AML-193 (cell line): Measurements from ENCODE around the gene TBC1D8B.
A peak's percentile ranks its signal among the peaks of the same experiment; 100 is the strongest.
"Not testable (repeated sequence)": the region's sequence is repeated elsewhere in the genome, so short reads cannot be mapped to it uniquely, and the experiment has no call there.

ENCODE experiments used
- DNase-seq, 2 experiments: peaks; one replicate each; lab custom pipeline; 2025; lab: John Stamatoyannopoulos, UW

The TBC1D8B gene

DNA sequence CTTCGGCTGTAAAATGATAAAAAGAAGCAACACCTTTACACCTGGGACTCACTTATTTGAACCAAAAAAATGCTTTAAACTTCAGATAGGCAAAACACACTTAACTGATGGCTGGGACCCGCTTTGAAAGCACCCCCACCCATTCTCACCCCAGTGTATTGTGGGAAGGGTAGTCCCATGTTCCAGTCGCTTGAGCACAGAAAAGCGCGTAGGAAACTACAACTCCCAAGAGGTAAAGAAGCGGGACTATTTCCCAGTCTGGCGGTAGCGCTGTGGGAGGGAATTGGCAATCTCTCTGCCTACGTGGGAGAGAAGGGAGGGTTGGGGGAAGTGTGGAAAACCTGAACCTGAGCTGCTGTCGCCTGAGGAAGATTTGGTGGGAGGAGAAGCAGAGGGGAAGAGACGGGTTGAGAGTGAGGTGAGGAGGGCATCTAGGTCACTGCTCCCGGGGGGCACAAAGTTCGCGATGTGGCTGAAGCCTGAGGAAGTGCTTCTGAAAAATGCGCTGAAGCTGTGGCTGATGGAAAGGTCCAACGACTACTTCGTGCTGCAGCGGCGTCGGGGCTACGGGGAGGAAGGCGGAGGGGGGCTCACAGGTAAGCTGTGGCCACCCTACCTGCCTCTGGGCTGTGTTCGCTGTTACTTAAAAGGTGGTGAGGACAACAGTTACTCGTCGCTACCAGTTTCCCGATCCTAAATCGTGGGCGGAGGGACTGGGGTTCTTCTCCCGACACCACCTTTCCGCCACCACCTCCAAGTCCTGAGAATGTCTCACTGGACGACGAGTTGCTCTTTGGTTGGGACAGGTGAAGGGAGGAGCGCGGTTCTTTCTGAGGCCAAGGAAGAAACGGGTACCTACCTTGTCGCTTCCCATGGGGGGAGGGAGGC, at the start of gene TBC1D8B:
TBC1D8B (plus strand) TSS at position 286 of the 888 bp plus-strand sequence; CDS start at position 467, 181 bp downstream.
- DNase-seq = no peak

DNA sequence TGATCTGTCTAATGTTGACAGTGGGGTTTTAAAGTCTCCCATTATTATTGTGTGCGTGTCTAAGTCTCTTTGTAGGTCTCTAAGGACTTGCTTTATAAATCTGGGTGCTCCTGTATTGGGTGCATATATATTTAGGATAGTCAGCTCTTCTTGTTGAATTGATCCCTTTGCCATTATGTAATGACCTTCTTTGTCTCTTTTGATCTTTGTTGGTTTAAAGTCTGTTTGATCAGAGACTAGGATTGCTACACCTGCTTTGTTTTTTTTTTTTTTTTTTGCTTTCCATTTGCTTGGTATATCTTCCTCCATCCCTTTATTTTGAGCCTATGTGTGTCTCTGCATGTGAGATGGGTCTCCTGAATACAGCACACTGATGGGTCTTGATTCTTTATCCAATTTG, 33.2 kb upstream of the TBC1D8B start:
- DNase-seq = not testable (repeated sequence)

DNA sequence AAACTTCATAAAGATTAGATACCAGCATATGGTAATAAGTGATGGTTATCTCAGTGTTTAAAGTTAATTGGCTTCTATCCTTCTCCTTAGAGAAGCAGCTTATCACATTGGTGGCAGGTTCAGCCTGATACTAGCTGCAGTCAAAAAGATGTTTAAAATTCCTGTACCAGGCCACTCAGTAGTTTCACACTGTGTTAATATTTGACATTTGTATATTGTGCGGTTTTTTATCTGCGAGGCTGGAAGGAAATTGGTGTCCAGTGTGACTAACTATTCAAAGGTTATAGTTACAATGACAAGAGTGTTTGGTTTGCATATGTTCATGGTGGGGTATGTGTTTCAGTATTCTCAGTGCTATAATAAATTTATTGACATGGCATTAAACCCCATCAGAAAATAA, 27.5 kb upstream of the TBC1D8B start:
- DNase-seq = no peak

- no peak for DNase-seq
Observed at GRCh38 chrX:106780264-106780663, 22.2 kb upstream of the TBC1D8B start.

GRCh38 chrX:106780664-106781377, 21.7 kb upstream of the TBC1D8B start:
- DNase-seq = no peak

DNA sequence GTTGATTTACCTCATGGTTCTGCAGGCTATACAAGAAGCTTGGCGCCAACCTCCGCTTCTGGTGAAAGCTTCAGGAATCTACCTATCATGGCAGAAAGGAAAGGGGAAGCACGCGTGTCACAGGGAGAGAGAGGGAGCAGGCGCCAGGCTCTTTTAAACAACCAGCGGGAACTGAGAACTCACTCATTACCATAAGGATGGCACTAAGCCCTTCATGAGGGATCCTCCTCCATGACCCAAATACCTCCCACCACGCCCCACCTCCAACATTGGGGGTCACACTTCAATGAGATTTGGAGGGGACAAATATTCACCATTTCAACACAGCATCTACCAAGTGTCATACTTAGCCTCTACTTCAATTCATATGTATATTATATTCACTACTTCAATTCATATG, 18.8 kb upstream of the TBC1D8B start:
- DNase-seq = no peak

DNA sequence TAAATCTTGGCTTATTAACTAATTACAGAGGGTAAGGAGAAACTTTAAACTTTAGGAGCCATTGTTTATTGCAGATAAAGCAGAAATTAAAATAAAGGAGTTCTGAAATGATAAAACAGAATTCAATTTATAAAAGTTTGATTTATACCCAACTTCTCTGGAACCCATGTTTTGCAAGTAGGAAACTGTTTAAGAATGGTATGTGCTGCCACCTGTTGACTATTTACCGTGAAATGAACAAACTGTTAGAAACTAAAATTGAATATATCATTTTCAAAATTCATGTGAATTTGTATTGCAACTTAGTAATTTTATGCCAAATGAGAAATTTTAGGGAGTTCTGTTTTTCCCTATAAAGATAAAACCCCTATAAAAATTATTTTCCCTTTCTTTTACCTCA, 11.0 kb upstream of the TBC1D8B start:
- DNase-seq = peak in 1 of 2 experiments; percentile 3

- DNase-seq = no peak
Observed at GRCh38 chrX:106802063-106802387, 448 bp upstream of the TBC1D8B start.

DNA sequence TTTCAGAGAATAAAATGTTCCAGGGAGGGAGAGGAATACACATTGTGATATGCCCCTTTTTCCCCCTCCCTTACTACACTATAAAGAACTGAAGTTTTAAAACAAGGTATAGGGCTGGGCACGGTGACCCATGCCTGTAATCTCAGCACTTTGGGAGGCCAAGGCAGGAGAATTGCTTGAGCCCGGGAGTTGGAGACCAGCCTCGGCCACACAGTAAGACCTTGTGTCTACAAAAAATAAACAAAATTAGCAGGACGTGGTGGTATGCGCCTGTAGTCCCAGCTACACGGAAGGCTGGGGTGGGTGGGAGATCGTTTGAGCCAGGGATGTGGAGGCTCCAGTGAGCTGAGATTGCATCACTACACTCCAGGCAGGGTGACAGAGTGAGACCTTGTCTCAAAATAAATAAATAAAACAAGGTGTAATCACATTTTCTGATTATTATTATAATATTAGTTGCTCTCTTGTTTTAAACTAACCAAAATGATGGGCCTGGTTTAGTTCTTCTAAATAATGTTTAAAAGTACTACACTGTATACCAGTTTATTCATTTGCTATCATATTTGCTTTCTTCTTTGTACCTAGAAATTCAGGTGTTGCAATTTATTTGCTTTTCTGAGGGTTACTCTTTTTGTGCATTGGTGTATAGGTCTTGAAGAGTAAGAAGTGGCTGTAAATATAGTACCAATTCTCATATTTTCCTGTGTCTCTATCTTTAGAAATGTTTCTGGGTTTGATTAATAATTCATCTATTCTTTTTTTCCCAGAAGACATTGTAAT, 8.8 kb downstream of the TBC1D8B start:
- DNase-seq = no peak

GRCh38 chrX:106812930-106813329, 10.5 kb downstream of the TBC1D8B start:
- DNase-seq = not testable (repeated sequence)

GRCh38 chrX:106814093-106814492, 11.6 kb downstream of the TBC1D8B start:
- DNase-seq = not testable (repeated sequence)

DNA sequence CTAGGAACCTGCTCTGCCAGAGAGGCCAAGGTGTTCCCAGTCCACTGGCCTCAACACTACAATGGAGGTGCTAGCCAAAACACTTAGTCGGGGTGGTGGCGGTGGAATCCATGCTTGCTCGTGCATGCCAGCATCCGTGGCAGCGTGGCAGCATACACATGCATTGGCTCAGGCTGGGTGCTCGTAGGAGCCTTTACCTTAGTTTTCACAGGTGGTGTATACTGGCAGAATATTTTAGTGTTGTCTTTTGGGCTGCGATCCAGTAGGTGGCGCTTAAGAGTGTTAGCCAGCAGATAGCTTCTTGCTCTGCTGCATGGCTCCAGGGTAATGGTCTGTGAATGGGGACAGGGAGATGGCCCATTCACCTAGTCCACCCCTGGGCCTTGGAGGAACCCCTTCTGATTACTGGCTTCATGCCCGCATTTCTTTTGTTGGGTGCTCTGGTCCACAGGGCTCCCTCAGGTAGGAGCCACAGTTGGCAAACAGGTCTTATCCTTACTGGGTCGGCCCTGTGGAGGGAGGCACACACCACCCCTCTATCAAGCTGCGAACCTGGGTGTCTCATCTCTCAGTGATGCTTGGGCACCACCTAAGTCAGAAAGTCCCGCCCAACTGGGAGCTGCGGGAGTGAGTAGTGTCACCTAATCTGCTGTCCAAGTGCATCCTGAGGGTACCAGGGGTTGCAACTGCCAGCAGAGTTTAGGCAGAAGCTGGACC, 60.7 kb downstream of the TBC1D8B start:
- peak; percentile 2 to 24 for DNase-seq

DNA sequence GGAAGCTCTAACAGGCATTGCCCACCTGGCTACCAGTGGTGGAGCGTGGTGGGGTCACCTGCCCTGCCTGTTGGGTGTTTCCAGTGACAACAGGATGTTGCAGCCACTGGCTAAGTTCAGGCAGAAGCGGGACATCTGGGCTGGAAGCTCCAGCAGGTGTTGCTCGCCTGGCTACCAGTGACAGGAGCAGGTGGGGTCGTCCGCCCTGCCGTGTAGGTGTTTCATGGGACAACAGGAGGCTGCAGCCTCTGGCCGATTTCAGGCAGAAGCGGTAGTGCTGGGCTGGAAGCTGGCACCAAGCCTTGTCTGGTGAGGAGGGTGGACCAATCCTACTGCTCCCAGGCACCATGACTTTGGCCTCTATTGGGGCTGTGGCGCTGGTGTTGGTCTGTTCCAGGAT, 61.2 kb downstream of the TBC1D8B start:
- no peak for DNase-seq

DNA sequence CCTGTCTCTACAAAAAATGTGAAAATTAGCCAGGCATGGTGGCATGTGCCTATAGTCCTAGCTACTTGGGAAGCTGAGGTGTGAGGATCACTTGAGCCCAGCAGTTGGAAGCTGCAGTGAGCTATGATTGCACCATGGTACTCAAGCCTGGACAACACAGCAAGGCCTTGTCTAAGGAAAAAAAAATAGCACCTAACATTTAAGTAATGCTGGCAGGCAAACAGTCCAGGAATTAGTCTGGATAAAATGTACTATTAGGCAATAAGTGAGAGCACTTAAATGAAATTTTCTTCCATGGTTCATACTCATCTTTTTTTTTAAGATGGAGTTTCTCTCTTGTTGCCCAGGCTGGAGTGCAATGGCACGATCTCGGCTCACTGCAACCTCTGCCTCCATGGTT, 70.3 kb downstream of the TBC1D8B start:
- DNase-seq = not testable (repeated sequence)

DNA sequence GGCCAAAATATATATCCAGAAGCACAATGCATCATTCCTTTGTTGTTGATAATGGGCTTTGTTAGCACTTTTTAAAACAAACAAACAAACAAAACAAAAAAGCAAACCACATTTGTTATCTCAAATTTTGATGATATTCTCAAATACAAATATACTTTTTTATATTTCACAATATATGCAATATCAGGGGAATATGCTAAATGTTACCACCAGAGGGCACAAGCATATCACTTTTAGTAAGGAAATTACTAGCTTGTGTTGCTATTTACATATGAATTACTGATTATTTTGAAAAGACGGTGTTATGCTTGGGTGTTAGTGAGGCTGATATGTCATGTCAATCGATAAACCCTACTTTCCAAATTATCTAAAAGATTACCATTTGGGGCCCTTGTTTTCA, 71.6 kb downstream of the TBC1D8B start:
- peak; percentile 3 to 11 for DNase-seq

DNA sequence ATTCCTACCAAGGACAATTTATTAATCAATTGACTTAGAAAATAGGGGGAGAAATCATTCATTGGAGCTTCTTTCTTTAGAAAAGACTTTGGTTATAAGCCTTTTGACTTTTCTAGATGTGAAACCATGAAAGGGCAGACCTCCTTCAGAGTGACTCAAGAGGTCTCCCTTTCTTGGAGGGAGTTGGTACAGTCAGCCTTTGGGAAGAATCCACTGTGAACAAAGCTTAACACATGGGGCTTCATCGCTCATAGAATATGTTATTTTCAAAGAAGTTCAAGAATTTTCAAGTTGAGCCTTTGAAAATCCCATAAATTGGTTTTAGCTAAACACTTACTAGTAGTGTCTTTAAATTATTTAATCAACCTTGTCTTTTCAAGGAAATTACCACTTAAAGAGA, 72.7 kb downstream of the TBC1D8B start:
- no peak for DNase-seq

DNA sequence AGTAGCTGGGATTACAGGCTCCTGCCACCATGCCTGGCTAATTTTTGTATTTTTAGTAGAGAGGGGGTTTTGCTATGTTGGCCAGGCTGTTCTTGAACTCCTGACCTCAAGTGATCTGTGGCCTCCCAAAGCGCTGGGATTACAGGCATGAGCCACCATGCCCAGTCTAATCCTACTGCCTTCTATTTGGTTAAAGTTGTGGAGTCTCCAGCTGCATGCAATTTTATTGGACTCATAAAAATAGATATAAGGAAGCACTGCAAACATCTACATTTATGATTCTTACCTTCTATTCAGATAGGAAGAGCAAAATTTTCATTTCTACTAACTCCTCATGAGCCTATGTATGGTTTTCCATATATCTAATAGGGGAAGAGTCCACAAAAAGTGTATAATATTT, 87.0 kb downstream of the TBC1D8B start:
- no peak for DNase-seq

DNA sequence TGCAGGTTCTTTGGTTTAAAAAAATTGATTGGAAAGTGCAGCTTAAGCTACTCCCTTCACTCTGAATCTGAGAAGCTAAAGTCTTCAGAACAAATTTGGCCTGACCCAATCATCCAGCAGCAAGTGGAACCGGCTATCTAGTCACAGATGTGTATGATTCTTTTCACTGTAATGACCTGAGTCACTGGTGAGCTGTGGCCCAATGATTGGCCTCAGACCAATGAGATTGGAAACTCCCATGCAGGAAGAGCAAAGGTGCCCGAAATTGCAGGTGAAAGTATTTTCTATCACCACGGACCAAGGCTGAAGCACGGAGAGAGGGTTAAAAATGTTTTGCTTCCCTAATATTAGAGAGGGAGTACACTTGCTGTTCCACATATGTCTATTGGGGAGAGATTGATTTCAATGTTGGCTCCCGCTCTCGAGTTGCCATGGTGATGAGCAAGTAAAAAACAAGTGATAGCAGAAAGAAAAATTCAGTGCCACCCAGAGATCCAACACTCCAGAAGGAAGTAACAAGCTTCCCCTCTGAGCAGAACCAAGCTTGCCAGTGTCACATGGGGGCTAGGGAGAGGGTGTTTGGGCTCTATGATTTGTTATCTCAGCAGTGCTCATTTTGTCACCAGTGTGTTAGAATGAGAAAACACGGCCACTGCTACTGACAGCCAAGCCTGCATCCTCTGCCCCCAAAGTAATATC, 89.4 kb downstream of the TBC1D8B start:
- DNase-seq = no peak

DNA sequence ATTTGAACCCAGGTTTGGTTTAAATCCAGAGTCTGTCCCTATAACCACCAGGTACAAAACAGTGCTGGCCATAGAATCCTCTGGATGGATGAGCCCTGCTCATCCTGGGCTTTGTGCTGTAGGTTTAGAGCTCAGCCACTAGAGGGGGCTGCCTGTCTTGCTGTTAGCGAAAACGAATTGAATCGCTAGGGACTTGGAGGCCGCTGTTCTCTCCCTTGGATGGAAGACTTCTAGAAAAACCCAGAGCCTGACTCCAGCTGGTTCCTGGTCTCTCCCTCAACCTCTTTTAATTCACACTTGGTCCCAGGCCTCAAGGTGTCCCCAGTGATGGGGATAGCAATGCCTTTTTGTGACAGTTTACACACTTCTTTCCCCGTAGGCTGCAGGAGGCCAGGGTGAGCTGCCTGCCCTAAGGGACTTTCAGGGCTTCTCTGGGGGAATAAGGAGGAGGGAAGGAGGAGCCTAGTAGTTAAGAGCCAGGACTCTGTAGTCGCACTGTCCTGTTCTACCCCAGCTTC, 92.0 kb downstream of the TBC1D8B start:
- DNase-seq = peak in 1 of 2 experiments; percentile 10

- no peak for DNase-seq
Observed at GRCh38 chrX:106894978-106895452, 92.5 kb downstream of the TBC1D8B start.

DNA sequence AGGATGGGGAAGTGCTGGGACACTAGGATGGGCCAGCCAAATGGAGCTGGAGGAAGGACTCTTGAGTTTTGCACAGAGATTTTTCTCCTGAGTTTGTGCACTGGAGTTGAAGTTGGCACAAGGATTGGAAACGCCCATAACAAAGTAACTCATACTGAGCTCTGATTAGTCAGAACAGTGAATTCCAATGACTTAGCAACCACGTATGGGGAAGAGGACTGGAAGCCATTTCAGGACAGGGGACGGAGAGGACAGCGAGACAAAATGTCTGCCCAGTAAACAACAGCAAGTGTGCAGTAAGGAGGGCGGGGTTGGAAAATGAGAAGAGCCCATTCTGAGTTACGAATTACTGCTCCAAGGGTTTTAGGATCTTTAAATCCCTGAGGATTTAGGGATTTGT, 94.8 kb downstream of the TBC1D8B start:
- no peak for DNase-seq
